ENCODE results near the gene ADAMTS9. TPM values are rescaled to one million over a fixed set of nuclear protein-coding genes. Genes with fewer than 3 reads are reported as not detected.

The ADAMTS9 gene
- total and polyA plus RNA-seq, 3 donors from 2014 or later, result 5.1 to 8.1 (median 5.9) TPM

- H3K4me3 ChIP-seq, result no peak overlapping the region
- no peak for DNase-seq
- 93 to 95% methylated on average over 3 of the region's 3 CpGs for WGBS, 2 donors
- H3K27ac ChIP-seq, result no peak overlapping the region
- intact Hi-C loops (cut with DNase I; ENCODE audit: low total_unique reads), result no loop called here
- peaks cover 21% of the 10 kb centered on the region for H3K4me1 ChIP-seq
- no peaks in the 10 kb centered on the region for H3K36me3 ChIP-seq (ENCODE audit: low read depth, missing control alignments)
- H3K27me3 ChIP-seq, result no peaks in the 10 kb centered on the region
- no peaks in the 10 kb centered on the region for H3K9me3 ChIP-seq
- no peak for TF ChIP-seq POLR2A (IDR thresholded peaks at IDR 0.05)
- TF ChIP-seq, protein P1, sequence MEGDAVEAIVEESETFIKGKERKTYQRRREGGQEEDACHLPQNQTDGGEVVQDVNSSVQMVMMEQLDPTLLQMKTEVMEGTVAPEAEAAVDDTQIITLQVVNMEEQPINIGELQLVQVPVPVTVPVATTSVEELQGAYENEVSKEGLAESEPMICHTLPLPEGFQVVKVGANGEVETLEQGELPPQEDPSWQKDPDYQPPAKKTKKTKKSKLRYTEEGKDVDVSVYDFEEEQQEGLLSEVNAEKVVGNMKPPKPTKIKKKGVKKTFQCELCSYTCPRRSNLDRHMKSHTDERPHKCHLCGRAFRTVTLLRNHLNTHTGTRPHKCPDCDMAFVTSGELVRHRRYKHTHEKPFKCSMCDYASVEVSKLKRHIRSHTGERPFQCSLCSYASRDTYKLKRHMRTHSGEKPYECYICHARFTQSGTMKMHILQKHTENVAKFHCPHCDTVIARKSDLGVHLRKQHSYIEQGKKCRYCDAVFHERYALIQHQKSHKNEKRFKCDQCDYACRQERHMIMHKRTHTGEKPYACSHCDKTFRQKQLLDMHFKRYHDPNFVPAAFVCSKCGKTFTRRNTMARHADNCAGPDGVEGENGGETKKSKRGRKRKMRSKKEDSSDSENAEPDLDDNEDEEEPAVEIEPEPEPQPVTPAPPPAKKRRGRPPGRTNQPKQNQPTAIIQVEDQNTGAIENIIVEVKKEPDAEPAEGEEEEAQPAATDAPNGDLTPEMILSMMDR (IDR thresholded peaks at IDR 0.05), result no peak
These were observed 23.4 kb downstream of the ADAMTS9 start for GRCh38 chr3:64664397-64664796.

GRCh38 chr3:64659617-64659978 lies 28.2 kb downstream of the ADAMTS9 start:
- Histone ChIP-seq H3K27me3 (no peaks in the 10 kb centered on the region), H3K9me3 (no peaks in the 10 kb centered on the region), H3K4me1 (no peaks in the 10 kb centered on the region), H3K27ac (no peak overlapping the region), H3K36me3 (ENCODE audit: low read depth, missing control alignments) (no peaks in the 10 kb centered on the region), H3K4me3 (no peak overlapping the region)
- 92 to 98% methylated on average over 2 of the region's 2 CpGs for WGBS, 2 donors
- intact Hi-C loops (cut with DNase I; ENCODE audit: low total_unique reads), result no loop called here
- no peak for DNase-seq
- TF ChIP-seq, protein P1 (IDR thresholded peaks at IDR 0.05), result no peak
- no peak for TF ChIP-seq POLR2A (IDR thresholded peaks at IDR 0.05)

- Histone ChIP-seq H3K27ac (no peak overlapping the region), H3K4me3 (no peak overlapping the region), H3K27me3 (no peaks in the 10 kb centered on the region), H3K36me3 (ENCODE audit: low read depth, missing control alignments) (no peaks in the 10 kb centered on the region), H3K9me3 (no peaks in the 10 kb centered on the region), H3K4me1 (no peaks in the 10 kb centered on the region)
- WGBS, 2 donors, result 91 to 92% methylated on average over 4 of the region's 4 CpGs
- DNase-seq, result no peak
- intact Hi-C loops (cut with DNase I; ENCODE audit: low total_unique reads), result no loop called here
- TF ChIP-seq, protein P1 (IDR thresholded peaks at IDR 0.05), result no peak
- no peak for TF ChIP-seq POLR2A (IDR thresholded peaks at IDR 0.05)
These were observed 29.8 kb downstream of the ADAMTS9 start for GRCh38 chr3:64658001-64658400.

DNA sequence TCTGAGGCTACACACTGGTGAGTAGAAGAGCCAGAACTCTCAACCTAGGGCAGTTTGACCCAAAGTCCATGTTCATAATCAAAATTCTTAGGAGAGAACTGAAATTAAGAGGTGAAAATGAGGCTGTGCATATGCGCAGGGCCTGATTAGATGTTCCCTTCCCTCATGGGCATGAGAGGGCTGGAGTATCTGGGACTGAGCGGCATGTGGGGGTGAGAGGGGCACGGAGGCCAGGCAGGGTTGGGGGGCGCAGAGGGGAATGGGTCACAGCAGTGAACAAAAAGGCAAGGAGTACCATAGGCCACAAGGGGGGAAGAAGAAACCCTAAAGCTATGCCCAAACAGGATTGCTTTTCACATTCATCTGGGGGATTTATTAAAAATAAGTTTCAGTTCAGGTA lies 31.3 kb downstream of the ADAMTS9 start:
- Histone ChIP-seq H3K9me3 (no peaks in the 10 kb centered on the region), H3K27me3 (no peaks in the 10 kb centered on the region), H3K36me3 (ENCODE audit: low read depth, missing control alignments) (no peaks in the 10 kb centered on the region), H3K4me3 (no peak overlapping the region), H3K4me1 (no peaks in the 10 kb centered on the region), H3K27ac (no peak overlapping the region)
- no peak for DNase-seq
- TF ChIP-seq, protein P1 (IDR thresholded peaks at IDR 0.05), result no peak
- intact Hi-C loops (cut with DNase I; ENCODE audit: low total_unique reads), result no loop called here
- WGBS, 2 donors, result 91 to 92% methylated on average over 4 of the region's 4 CpGs

DNA sequence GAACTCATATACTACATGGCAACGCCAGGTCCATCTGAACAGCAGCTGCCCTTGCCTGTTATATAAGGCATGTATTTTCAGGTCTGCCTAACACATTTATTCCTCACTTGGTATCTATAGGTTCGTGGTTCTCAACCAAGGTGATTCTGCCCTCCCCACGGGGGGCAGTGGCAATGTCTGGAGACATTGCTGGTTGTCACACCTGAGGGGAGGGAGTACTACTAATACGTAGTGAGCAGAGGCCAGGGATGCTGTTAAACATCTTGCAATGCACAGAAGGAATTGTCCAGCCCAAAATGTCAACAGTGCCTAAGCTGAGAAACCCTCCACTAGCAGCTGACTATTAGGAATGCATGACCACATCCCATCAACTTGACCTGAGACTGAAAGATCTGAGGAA lies 32.6 kb downstream of the ADAMTS9 start:
- no peak for TF ChIP-seq POLR2A (IDR thresholded peaks at IDR 0.05)
- TF ChIP-seq, protein P1 (IDR thresholded peaks at IDR 0.05), result no peak

More for the DNA sequence above, 32.6 kb downstream of the ADAMTS9 start:
- DNase-seq, result no peak
- H3K4me1 ChIP-seq, result no peaks in the 10 kb centered on the region
- no peak overlapping the region for H3K4me3 ChIP-seq
- H3K27me3 ChIP-seq, result no peaks in the 10 kb centered on the region
- intact Hi-C loops (cut with DNase I; ENCODE audit: low total_unique reads), result no loop called here
- H3K36me3 ChIP-seq (ENCODE audit: low read depth, missing control alignments), result no peaks in the 10 kb centered on the region
- 79 to 84% methylated on average over 4 of the region's 4 CpGs for WGBS, 2 donors
- H3K27ac ChIP-seq, result no peak overlapping the region
- H3K9me3 ChIP-seq, result no peaks in the 10 kb centered on the region

Data from testis (tissue), 3 donors.